Activated T-helper 17 cell treated with anti-CD3 and anti-CD28 coated beads, Interleukin-2, amount 50 U/mL, for 72 hours (primary cell): ENCODE results near the gene CRADD. TPM values are rescaled to one million over a fixed set of nuclear protein-coding genes. Genes with fewer than 3 reads are reported as not detected.

Experiments used
- ATAC-seq: fragments of 150-1000 bp; cut with Tn5 transposase; replicated peaks from 2 replicates; pipeline ENCODE4 v1.10.0; 2021; ENCODE audit warnings: mild to moderate bottlenecking, moderate library complexity
- H3K27ac Mint-ChIP-seq: one replicate; pipeline ENCODE4 v1.8.0; 2022; ENCODE audit warnings: mixed read lengths
- H3K27me3 Mint-ChIP-seq: one replicate; pipeline ENCODE4 v1.8.0; 2022; ENCODE audit warnings: mixed read lengths
- H3K36me3 Mint-ChIP-seq: one replicate; pipeline ENCODE4 v1.8.0; 2022; ENCODE audit warnings: low read depth, mild to moderate bottlenecking, mixed read lengths
- H3K4me1 Mint-ChIP-seq: one replicate; pipeline ENCODE4 v1.8.0; 2022; ENCODE audit warnings: mixed read lengths
- H3K4me3 Mint-ChIP-seq: one replicate; pipeline ENCODE4 v1.8.0; 2022; ENCODE audit warnings: mild to moderate bottlenecking, mixed read lengths
- H3K9me3 Mint-ChIP-seq: one replicate; pipeline ENCODE4 v1.8.0; 2022; ENCODE audit warnings: mixed read lengths
- total RNA-seq, 2 donors: library from RNA; stranded (reverse); gene quantifications; one replicate each; pipeline ENCODE4 v1.2.3, GENCODE V29; 2022

The CRADD gene
- total RNA-seq, 2 donors from 2014 or later = 21.4 to 23.0 TPM

DNA sequence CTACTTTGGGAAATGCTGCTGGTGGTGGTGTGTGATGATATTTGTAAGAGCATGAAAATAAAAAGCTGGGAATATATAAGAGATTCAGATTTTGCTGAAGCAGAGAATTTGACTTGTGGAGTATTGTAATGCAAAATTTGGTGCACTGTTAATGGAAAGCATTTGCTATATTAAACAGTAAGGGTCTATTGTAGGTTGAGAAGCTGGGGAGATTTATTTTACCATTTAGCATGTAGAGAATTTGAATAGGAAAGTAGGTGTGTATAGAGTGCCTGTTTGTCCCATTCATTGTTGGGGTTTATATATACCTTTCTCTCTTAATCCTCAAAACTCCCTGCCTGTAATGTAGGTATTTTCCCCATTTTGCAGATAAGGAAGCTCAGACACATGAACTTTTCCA, 48.4 kb downstream of the CRADD start:
- no peak for ATAC-seq
- H3K36me3 Mint-ChIP-seq = no peaks in the 10 kb centered on the region
- H3K27ac Mint-ChIP-seq = no peak overlapping the region
- H3K4me3 Mint-ChIP-seq = no peak overlapping the region
- H3K4me1 Mint-ChIP-seq = no peaks in the 10 kb centered on the region
- no peaks in the 10 kb centered on the region for H3K27me3 Mint-ChIP-seq
- peaks cover 8% of the 10 kb centered on the region for H3K9me3 Mint-ChIP-seq

DNA sequence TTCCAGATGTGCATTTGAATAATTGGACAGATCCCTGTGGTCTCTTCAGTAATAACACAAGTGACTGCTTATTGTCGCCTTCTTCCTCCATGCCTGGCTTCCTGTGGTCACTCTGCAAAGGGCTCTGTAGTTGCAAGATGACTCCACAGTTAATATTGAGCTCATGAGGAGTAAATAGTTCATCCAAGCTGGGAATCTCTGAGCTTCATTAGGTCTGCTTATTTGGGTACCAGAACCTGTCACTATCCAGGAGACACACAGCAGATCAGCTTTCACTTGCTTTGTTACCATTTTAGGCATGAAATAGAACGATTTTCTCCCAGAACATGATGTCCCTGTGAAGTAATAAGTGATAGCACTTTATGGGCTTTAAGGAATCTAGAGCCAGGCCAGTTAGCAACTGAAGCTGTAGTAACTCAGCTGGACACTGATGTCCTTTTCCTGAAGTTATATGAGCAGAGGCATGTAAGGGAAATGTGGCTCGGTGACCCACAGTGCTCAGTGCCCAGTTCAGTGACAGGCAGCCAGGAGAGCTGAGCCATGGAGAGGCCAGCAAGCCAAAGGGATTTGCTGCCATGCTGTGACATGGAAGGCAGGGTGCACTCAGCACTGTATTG, 50.1 kb downstream of the CRADD start:
- Mint-ChIP-seq H3K36me3 (no peaks in the 10 kb centered on the region), H3K27me3 (no peaks in the 10 kb centered on the region), H3K9me3 (peaks cover 3% of the 10 kb centered on the region), H3K27ac (no peak overlapping the region), H3K4me1 (no peaks in the 10 kb centered on the region), H3K4me3 (no peak overlapping the region)
- no peak for ATAC-seq

GRCh38 chr12:93727911-93728310, 50.7 kb downstream of the CRADD start:
- ATAC-seq = no peak
- no peaks in the 10 kb centered on the region for H3K4me1 Mint-ChIP-seq
- no peak overlapping the region for H3K27ac Mint-ChIP-seq
- H3K27me3 Mint-ChIP-seq = no peaks in the 10 kb centered on the region
- H3K9me3 Mint-ChIP-seq = no peaks in the 10 kb centered on the region
- H3K4me3 Mint-ChIP-seq = no peak overlapping the region
- no peaks in the 10 kb centered on the region for H3K36me3 Mint-ChIP-seq

- Mint-ChIP-seq H3K36me3 (no peaks in the 10 kb centered on the region), H3K27ac (no peak overlapping the region), H3K27me3 (no peaks in the 10 kb centered on the region), H3K4me3 (no peak overlapping the region), H3K4me1 (peaks cover 4% of the 10 kb centered on the region), H3K9me3 (no peaks in the 10 kb centered on the region)
- no peak for ATAC-seq
Observed at GRCh38 chr12:93729934-93730333, 52.8 kb downstream of the CRADD start.

- no peak overlapping the region for H3K4me3 Mint-ChIP-seq
- no peaks in the 10 kb centered on the region for H3K27me3 Mint-ChIP-seq
- H3K4me1 Mint-ChIP-seq = peaks cover 12% of the 10 kb centered on the region
- no peak overlapping the region for H3K27ac Mint-ChIP-seq
- ATAC-seq = peak; percentile 60
- H3K9me3 Mint-ChIP-seq = no peaks in the 10 kb centered on the region
- H3K36me3 Mint-ChIP-seq = no peaks in the 10 kb centered on the region
Observed at GRCh38 chr12:93733358-93733757, 56.2 kb downstream of the CRADD start.

- H3K27me3 Mint-ChIP-seq = no peaks in the 10 kb centered on the region
- no peak overlapping the region for H3K27ac Mint-ChIP-seq
- no peaks in the 10 kb centered on the region for H3K36me3 Mint-ChIP-seq
- no peak overlapping the region for H3K4me3 Mint-ChIP-seq
- ATAC-seq = no peak
- peaks cover 12% of the 10 kb centered on the region for H3K4me1 Mint-ChIP-seq
- no peaks in the 10 kb centered on the region for H3K9me3 Mint-ChIP-seq
Observed at GRCh38 chr12:93733928-93734327, 56.8 kb downstream of the CRADD start.

DNA sequence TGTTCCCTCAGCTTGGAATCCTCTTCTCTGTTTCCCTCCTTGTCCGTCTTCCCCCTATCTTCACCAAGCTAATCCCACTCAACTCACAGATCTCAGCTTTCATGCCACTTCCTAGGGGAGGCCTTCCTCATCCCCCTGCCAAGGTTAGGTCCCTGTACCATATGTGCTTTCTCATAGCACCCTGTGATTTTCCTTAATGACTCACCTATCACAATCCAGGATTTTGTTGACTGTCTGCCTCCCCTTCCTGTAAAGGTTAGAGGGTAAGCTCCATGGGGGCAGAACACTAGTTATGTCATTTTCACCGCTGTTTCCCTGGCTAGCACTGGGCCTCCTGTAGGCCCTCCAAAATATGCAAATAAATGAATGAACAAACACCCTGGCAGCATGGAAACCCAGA, 57.6 kb downstream of the CRADD start:
- no peak overlapping the region for H3K4me3 Mint-ChIP-seq
- H3K27ac Mint-ChIP-seq = no peak overlapping the region
- H3K27me3 Mint-ChIP-seq = no peaks in the 10 kb centered on the region
- H3K4me1 Mint-ChIP-seq = peaks cover 12% of the 10 kb centered on the region
- no peak for ATAC-seq
- no peaks in the 10 kb centered on the region for H3K9me3 Mint-ChIP-seq
- no peaks in the 10 kb centered on the region for H3K36me3 Mint-ChIP-seq

DNA sequence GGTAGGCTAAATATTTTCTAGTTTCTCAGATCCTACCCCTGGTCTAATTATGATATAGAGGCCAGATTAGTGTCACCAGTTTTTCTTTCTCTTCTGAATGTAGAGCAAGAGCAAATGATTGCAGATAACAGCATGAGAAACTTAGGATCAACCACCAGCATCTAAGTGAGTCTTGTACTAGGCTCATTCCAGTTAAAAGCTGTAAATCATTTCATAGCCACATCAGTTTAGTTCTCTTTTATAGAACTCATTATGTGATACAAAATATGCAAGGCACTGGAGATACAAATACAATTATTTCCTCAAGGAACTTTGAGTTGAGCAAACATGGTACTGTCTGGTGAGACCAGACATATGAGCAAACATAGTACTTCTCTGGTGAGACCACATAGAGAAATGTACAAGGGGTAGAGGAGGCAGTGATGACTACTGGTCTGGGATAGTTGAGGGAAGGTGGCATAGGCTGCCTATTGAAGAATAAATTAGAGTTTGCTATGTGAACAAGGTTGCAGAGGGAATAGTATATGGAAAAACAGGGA, 59.5 kb downstream of the CRADD start:
- ATAC-seq = peak; percentile 43
- Mint-ChIP-seq H3K4me3 (no peak overlapping the region), H3K36me3 (no peaks in the 10 kb centered on the region), H3K27ac (no peak overlapping the region), H3K4me1 (peaks cover 19% of the 10 kb centered on the region), H3K9me3 (no peaks in the 10 kb centered on the region), H3K27me3 (no peaks in the 10 kb centered on the region)

DNA sequence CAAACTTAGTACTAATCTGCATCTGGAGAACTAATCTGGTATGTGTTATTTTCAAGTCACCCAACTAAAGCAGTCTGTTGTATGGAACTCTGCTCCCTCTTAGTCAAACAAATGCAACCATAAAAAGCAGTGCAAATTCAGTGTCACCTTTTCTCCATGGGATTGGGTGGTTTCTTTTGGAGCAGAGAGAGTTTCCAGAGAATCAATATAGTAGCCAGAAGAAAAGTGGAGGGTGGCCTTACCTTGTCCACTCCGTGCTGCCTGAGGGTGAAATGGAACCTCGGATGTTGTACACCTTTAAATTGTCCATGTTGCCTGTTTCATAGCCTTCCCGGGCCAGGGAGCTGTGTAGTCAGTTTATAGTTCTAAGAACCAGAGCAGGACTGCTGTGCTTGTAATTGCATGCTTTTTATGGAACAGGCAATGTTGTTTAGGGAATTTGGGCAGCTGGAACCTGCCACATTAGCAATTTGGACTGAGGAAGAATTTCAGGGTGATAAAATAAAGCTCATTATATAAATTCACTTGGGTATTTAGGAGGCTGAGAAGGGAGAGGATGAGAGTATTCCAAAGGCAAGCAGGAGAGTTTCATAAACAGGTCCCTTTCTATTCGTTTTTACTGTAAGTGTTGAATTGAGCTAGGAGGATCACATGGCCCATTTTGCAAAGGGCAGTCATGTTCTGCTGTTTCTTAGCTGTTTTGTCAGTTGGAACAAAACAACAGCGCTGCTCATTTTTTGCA, 60.5 kb downstream of the CRADD start:
- peaks cover 22% of the 10 kb centered on the region for H3K4me1 Mint-ChIP-seq
- H3K36me3 Mint-ChIP-seq = no peaks in the 10 kb centered on the region
- ATAC-seq = no peak
- H3K9me3 Mint-ChIP-seq = no peaks in the 10 kb centered on the region
- H3K4me3 Mint-ChIP-seq = no peak overlapping the region
- H3K27ac Mint-ChIP-seq = peak overlapping the region; percentile 71
- no peaks in the 10 kb centered on the region for H3K27me3 Mint-ChIP-seq

DNA sequence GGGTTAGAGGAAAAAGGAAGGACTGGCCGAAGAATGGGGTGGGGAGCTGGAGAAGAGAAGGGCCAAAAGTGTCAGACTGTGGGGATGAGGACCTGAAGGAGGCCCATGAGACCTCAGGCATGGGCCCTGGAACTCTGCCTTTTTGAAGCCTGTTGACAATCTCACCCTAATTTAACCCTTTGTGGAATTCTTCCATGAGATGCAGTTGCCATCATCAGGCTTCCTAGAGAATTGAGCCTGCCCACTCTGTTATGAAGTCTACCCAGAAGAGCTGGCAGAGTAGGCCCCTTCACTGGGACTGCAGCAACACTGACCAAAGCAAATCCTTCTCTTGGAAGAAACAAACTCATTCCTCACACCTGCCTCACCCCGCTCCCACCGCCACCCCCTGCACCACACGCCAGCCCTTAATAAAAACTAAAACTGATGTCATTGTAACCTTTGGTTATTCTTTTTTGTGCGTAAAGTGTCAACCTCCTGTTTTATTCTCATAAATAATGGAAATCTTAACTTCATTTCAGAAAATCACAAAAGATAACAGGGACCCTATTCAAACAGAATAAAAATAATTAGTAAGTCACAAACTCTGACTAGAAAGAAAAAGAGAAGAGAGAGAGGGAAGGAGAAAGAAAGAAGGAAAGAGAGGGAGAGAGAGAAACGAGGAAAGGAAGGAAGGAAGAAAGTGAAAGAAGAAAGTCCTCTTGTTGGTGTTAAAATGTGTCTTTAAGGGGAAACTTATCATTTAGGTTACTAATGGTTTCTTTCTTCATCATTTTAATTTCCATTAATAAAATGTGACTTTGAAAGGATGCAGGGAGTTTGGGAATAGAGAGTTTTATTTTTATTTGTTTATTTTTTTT, 61.3 kb downstream of the CRADD start:
- Mint-ChIP-seq H3K27me3 (no peaks in the 10 kb centered on the region), H3K4me1 (peaks cover 22% of the 10 kb centered on the region), H3K27ac (peak overlapping the region; percentile 71), H3K9me3 (no peaks in the 10 kb centered on the region), H3K36me3 (no peaks in the 10 kb centered on the region), H3K4me3 (peak overlapping the region; percentile 60)
- ATAC-seq = no peak

DNA sequence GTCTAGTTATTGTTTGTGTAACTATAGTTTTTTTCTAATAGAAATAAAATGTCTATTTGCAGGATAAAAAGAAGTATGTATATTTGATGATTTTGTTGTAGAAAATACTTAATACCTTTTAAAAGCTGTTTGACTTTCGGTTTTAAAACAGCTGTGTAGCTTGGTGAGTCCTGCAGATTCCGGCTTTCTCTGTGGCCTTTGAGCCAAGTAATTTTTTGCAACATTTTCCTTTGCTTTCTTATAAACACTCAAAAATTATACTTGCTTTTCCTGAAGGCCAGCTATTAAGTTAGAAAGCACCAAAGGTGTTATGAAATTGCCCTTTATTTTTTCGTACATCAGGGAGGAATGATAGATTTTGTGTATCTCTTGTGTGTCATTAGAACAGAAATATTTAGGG, 63.6 kb downstream of the CRADD start:
- H3K27ac Mint-ChIP-seq = peak overlapping the region; percentile 89
- H3K27me3 Mint-ChIP-seq = no peaks in the 10 kb centered on the region
- no peaks in the 10 kb centered on the region for H3K36me3 Mint-ChIP-seq
- H3K4me1 Mint-ChIP-seq = peaks cover 28% of the 10 kb centered on the region
- peak overlapping the region; percentile 92 for H3K4me3 Mint-ChIP-seq
- ATAC-seq = no peak
- no peaks in the 10 kb centered on the region for H3K9me3 Mint-ChIP-seq

DNA sequence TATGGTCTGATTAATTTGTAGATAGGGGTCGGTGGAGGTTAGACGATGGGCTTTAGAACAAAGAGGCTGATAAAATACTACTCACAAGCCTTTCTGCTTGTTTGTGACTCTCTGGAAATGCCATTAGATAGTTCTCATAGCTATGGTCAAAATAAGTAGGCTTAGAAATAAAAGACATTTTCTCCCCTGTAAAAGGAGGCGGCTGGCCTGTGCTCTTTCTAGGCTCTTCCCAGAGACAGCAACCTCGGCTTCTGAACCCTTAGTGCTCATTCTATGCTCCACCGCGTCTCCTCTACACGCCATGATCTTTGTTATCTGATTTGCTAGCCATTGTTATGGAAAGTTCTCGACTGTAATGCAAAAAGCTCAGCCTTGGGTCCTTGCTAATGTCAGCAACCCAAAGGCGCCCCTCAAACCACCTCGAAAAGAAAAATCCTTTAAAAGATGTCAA, 64.5 kb downstream of the CRADD start:
- Mint-ChIP-seq H3K27ac (peak overlapping the region; percentile 89), H3K36me3 (no peaks in the 10 kb centered on the region), H3K9me3 (no peaks in the 10 kb centered on the region), H3K27me3 (no peaks in the 10 kb centered on the region), H3K4me1 (peaks cover 28% of the 10 kb centered on the region), H3K4me3 (peak overlapping the region; percentile 92)
- peak; percentile 56 for ATAC-seq

DNA sequence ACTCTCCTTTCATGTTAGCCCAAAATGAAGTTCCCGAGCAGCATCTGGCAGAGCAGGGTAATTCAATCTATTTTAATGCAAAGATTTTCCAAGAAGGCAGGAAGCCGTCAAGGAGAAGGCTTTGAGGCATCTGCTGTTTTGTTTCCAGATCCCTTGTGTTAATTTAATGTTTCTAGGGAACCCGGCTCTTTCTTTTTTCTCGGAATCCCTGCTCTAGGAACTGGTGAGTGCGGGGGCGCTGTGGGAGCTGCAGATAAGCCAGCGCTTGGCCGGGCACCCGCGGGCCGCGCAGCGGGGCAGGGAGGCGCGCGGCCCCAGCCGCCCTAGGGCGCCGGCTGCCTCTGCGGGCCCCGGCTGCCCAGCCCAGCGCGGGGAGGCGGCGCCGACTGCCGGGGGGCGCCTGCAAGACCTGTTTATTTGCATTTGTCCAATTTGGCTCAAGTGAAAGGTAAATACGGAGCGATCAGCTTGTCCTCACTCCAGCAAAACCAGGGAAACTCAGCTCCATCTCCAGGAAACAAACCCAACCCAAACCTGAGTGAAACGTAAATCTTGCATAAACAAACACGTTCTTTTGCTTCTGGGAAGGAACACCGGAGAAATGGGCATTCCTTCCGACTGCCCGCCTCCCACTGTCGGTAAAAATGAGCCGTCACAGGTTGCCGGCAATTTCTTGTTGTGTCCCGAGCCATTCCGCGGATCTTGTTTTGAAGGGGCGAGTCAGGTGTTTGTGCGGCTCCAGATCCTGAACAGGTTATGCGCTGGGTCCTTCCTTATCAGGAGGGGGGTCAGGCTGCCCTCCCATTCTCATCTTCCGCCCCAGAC, 65.1 kb downstream of the CRADD start:
- Mint-ChIP-seq H3K4me3 (peak overlapping the region; percentile 92), H3K27ac (peak overlapping the region; percentile 89), H3K9me3 (no peaks in the 10 kb centered on the region), H3K4me1 (peaks cover 28% of the 10 kb centered on the region), H3K36me3 (no peaks in the 10 kb centered on the region), H3K27me3 (no peaks in the 10 kb centered on the region)
- ATAC-seq = peak; percentile 96
